ENCODE data around the gene GPRIN1.
"Not testable (repeated sequence)": the region's sequence is repeated elsewhere in the genome, so short reads cannot be mapped to it uniquely, and the experiment has no call there.

GPRIN1 gene

GRCh38 chr5:176606032-176606431, 3.9 kb downstream of the GPRIN1 start:
- in situ Hi-C loops (cut with MboI; ENCODE audit: low sequenced_read_pairs, unreplicated experiment), result no loop called here
- TF ChIP-seq CTCF (IDR thresholded peaks at IDR 0.05; ENCODE audit: borderline replicate concordance, control extremely low read depth, extremely low read depth, insufficient read depth, missing control alignments), result no peak
- DNase-seq (ENCODE audit: low spot score), result no peak

- in situ Hi-C loops (cut with MboI; ENCODE audit: low sequenced_read_pairs, unreplicated experiment), result no loop called here
- no peak for DNase-seq (ENCODE audit: low spot score)
- TF ChIP-seq CTCF (IDR thresholded peaks at IDR 0.05; ENCODE audit: borderline replicate concordance, control extremely low read depth, extremely low read depth, insufficient read depth, missing control alignments), result no peak
These were observed 6.9 kb downstream of the GPRIN1 start for GRCh38 chr5:176603091-176603490.

- no peak for TF ChIP-seq CTCF (IDR thresholded peaks at IDR 0.05; ENCODE audit: borderline replicate concordance, control extremely low read depth, extremely low read depth, insufficient read depth, missing control alignments)
- no peak for DNase-seq (ENCODE audit: low spot score)
- in situ Hi-C loops (cut with MboI; ENCODE audit: low sequenced_read_pairs, unreplicated experiment), result no loop called here
These were observed 8.0 kb downstream of the GPRIN1 start for GRCh38 chr5:176601901-176602482.

- in situ Hi-C loops (cut with MboI; ENCODE audit: low sequenced_read_pairs, unreplicated experiment), result loop anchor here (25.0 kb wide), 1 partner anchor 188 kb away; the partner anchor contains the start of gene CLTB
- DNase-seq (ENCODE audit: low spot score), result not testable (repeated sequence)
These were observed 10.1 kb downstream of the GPRIN1 start for GRCh38 chr5:176599749-176600430.

GRCh38 chr5:176597417-176598389, 12.3 kb downstream of the GPRIN1 start:
- no peak for DNase-seq (ENCODE audit: low spot score)
- in situ Hi-C loops (cut with MboI; ENCODE audit: low sequenced_read_pairs, unreplicated experiment), result loop anchor here (25.0 kb wide), 1 partner anchor 185 kb away; the partner anchor contains the start of gene CLTB
- TF ChIP-seq CTCF (IDR thresholded peaks at IDR 0.05; ENCODE audit: borderline replicate concordance, control extremely low read depth, extremely low read depth, insufficient read depth, missing control alignments), result no peak

GRCh38 chr5:176596689-176597416, 13.1 kb downstream of the GPRIN1 start:
- in situ Hi-C loops (cut with MboI; ENCODE audit: low sequenced_read_pairs, unreplicated experiment), result loop anchor here (25.0 kb wide), 1 partner anchor 185 kb away; the partner anchor contains the start of gene CLTB
- DNase-seq (ENCODE audit: low spot score), result peak; percentile 84
- peak; percentile 26 for TF ChIP-seq CTCF (IDR thresholded peaks at IDR 0.05; ENCODE audit: borderline replicate concordance, control extremely low read depth, extremely low read depth, insufficient read depth, missing control alignments)

All from GM13976 (cell line).